ENCODE data around the gene RHOA. TPM values are rescaled to one million over a fixed set of nuclear protein-coding genes. Genes with fewer than 3 reads are reported as not detected.
"Not testable (repeated sequence)": the region's sequence is repeated elsewhere in the genome, so short reads cannot be mapped to it uniquely, and the experiment has no call there.

RHOA gene
- total RNA-seq, 6 donors from 2014 or later: 206 to 611 (median 456) TPM

DNA sequence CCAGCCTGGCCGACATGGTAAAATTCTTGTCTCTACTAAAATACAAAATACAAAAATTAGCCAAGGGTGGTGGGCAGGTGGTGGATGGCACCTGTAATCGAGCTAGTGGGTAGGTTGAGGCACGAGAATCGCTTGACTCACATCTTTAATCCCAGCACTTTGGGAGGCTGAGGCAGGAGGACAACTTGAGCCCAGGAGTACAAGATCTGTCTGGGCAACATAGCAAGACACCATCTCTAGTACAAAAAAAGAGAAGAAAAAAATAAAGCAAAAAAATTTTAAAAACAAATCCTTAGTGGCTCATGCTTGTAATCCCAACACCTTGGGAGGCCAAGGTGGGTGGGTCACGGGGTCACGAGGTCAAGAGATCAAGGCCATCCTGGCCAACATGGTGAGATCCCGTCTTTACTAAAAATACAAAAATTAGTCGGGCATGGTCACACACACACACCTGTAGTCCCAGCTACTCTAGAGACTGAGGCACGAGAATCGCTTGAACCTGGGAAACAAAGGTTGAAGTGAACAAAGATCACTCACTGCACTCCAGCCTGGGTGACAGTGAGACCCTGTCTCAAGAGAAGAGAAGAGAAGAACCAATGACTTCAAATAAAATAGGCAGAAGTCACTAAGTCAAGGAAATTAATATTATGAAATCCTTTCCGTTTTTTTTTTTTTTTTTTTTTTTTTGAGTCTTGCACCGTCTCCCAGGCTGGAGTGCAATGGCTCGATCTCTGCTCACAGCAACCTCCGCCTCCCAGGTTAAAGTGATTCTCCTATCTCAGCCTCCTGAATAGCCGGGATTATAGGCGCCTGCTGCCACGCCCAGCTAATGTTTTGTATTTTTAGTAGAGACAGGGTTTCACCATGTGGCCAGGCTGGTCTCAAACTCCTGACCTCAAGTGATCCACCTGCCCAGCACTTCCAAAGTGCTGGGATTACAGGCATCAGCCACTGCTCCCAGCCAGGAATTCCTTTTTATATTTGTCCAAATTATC lies 4.9 kb downstream of the RHOA start:
- no peaks in the 10 kb centered on the region for H3K9me3 ChIP-seq
- H3K27ac ChIP-seq: peak overlapping the region; percentile 19 to 100 (median 60)
- DNase-seq (no peak), ATAC-seq (ENCODE audit: low FRiP score in 2 of 2) (no peak)
- 54 to 55% methylated on average over 17 of the region's 17 CpGs for WGBS, 2 donors
- H3K4me1 ChIP-seq: peaks cover 73 to 81% (median 74%) of the 10 kb centered on the region in 4 donors
- H3K36me3 ChIP-seq: peaks cover 0 to 4% (median 2%) of the 10 kb centered on the region in 4 donors
- no peaks in the 10 kb centered on the region for H3K27me3 ChIP-seq
- no peak overlapping the region for H3K4me3 ChIP-seq
- no peak for TF ChIP-seq POLR2AphosphoS5 (IDR thresholded peaks at IDR 0.05)
- no peak for TF ChIP-seq EP300 (IDR thresholded peaks at IDR 0.05)

GRCh38 chr3:49405570-49405969 lies 6.2 kb downstream of the RHOA start:
- H3K27ac ChIP-seq: peak overlapping the region; percentile 37 to 100 (median 69)
- 43 to 50% methylated on average over 9 of the region's 9 CpGs for WGBS, 2 donors
- not testable (repeated sequence) for H3K9me3 ChIP-seq; H3K4me3 ChIP-seq; H3K27me3 ChIP-seq; ATAC-seq (ENCODE audit: low FRiP score in 2 of 2)
- DNase-seq: peak in 1 of 2 donors; percentile 53
- peaks cover 85 to 92% (median 86%) of the 10 kb centered on the region in 4 donors for H3K4me1 ChIP-seq
- H3K36me3 ChIP-seq: peaks cover 0 to 12% (median 2%) of the 10 kb centered on the region in 4 donors

DNA sequence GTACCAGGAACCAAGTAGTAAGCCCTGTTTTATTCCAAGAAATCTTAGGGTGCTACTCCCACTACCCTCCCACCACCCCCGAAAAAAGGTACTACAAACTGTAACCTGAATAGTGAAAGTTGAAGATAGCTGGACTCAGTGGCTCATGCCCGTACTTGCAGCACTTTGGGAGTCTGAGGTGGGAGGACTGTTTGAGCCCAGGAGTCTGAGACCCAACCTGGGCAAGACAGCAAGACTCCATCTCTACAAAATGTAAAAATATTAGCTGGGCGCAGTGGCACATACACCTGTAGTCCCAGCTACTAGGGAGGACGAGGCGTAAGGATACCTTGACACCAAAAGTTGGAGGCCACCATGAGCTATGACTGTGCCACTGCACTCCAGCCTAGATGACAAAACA lies 7.9 kb downstream of the RHOA start:
- H3K27ac ChIP-seq: no peak overlapping the region
- peaks cover 81 to 90% (median 84%) of the 10 kb centered on the region in 4 donors for H3K4me1 ChIP-seq
- H3K36me3 ChIP-seq: peaks cover 0 to 15% (median 2%) of the 10 kb centered on the region in 4 donors
- DNase-seq (no peak), ATAC-seq (ENCODE audit: low FRiP score in 2 of 2) (no peak)
- 75 to 92% methylated on average over 4 to 5 of the region's 5 CpGs for WGBS, 2 donors
- H3K9me3 ChIP-seq: no peaks in the 10 kb centered on the region
- TF ChIP-seq POLR2A (IDR thresholded peaks at IDR 0.05) (no peak), EP300 (IDR thresholded peaks at IDR 0.05) (no peak), POLR2AphosphoS5 (IDR thresholded peaks at IDR 0.05) (no peak)
- TF ChIP-seq, protein P1, sequence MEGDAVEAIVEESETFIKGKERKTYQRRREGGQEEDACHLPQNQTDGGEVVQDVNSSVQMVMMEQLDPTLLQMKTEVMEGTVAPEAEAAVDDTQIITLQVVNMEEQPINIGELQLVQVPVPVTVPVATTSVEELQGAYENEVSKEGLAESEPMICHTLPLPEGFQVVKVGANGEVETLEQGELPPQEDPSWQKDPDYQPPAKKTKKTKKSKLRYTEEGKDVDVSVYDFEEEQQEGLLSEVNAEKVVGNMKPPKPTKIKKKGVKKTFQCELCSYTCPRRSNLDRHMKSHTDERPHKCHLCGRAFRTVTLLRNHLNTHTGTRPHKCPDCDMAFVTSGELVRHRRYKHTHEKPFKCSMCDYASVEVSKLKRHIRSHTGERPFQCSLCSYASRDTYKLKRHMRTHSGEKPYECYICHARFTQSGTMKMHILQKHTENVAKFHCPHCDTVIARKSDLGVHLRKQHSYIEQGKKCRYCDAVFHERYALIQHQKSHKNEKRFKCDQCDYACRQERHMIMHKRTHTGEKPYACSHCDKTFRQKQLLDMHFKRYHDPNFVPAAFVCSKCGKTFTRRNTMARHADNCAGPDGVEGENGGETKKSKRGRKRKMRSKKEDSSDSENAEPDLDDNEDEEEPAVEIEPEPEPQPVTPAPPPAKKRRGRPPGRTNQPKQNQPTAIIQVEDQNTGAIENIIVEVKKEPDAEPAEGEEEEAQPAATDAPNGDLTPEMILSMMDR (IDR thresholded peaks at IDR 0.05): no peak
- no peak overlapping the region for H3K4me3 ChIP-seq
- no peaks in the 10 kb centered on the region for H3K27me3 ChIP-seq

DNA sequence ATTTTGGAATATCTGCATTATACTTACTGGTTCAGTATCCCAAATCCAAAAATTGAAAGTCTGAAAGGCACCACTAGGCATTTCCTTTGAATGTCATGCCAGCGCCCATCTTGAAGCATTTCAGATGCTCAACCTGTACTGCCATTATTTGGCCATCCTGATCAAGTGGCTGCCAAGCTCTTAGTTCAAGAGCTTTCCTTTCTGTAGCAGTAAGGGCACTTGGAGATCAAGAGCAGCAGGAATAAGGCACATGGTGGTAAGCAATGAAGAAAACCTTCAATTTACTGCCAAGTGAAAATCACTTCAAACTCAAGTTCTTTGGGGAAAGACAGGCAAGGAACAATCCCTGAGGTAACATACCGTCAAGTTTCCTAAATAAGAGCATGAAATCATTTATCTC lies 10.0 kb downstream of the RHOA start:
- peak in 1 of 2 donors; percentile 77 for ATAC-seq (ENCODE audit: low FRiP score in 2 of 2)
- H3K36me3 ChIP-seq: peaks cover 0 to 17% (median 2%) of the 10 kb centered on the region in 4 donors
- DNase-seq: peak in 1 of 2 donors; percentile 79
- WGBS, 2 donors: 49 to 51% methylated on average over 2 of the region's 2 CpGs
- no peak overlapping the region for H3K4me3 ChIP-seq
- H3K27ac ChIP-seq: peak overlapping the region; percentile 20 to 54 (median 42)
- no peaks in the 10 kb centered on the region for H3K27me3 ChIP-seq
- TF ChIP-seq POLR2AphosphoS5 (IDR thresholded peaks at IDR 0.05) (peak in 1 of 2 donors; percentile 55), POLR2A (IDR thresholded peaks at IDR 0.05) (no peak), EP300 (IDR thresholded peaks at IDR 0.05) (peak in 2 of 4 donors; percentile 18 to 76)
- no peaks in the 10 kb centered on the region for H3K9me3 ChIP-seq
- peaks cover 67 to 87% (median 81%) of the 10 kb centered on the region in 4 donors for H3K4me1 ChIP-seq

- H3K4me3 ChIP-seq: no peak overlapping the region
- no peaks in the 10 kb centered on the region for H3K27me3 ChIP-seq
- no peak for TF ChIP-seq POLR2A (IDR thresholded peaks at IDR 0.05)
- H3K4me1 ChIP-seq: peaks cover 46 to 72% (median 68%) of the 10 kb centered on the region in 4 donors
- peak in 1 of 2 donors; percentile 51 for DNase-seq
- peaks cover 0 to 31% (median 5%) of the 10 kb centered on the region in 4 donors for H3K36me3 ChIP-seq
- 93 to 95% methylated on average over 3 of the region's 3 CpGs for WGBS, 2 donors
- H3K9me3 ChIP-seq: no peaks in the 10 kb centered on the region
- peak overlapping the region in 1 of 4 donors; percentile 66 for H3K27ac ChIP-seq
- no peak for ATAC-seq (ENCODE audit: low FRiP score in 2 of 2)
Observed at GRCh38 chr3:49399461-49399860, 12.3 kb downstream of the RHOA start.

- no peak overlapping the region for H3K4me3 ChIP-seq
- WGBS, 2 donors: 66% methylated on average over 4 of the region's 4 CpGs
- peaks cover 35 to 70% (median 57%) of the 10 kb centered on the region in 4 donors for H3K4me1 ChIP-seq
- DNase-seq: no peak
- no peaks in the 10 kb centered on the region for H3K9me3 ChIP-seq
- peak in 1 of 2 donors; percentile 64 for ATAC-seq (ENCODE audit: low FRiP score in 2 of 2)
- H3K27ac ChIP-seq: peak overlapping the region in 2 of 4 donors; percentile 16 to 34
- no peaks in the 10 kb centered on the region for H3K27me3 ChIP-seq
- peaks cover 0 to 34% (median 6%) of the 10 kb centered on the region in 4 donors for H3K36me3 ChIP-seq
- TF ChIP-seq, protein P1 (IDR thresholded peaks at IDR 0.05): no peak
- TF ChIP-seq POLR2AphosphoS5 (IDR thresholded peaks at IDR 0.05) (no peak), POLR2A (IDR thresholded peaks at IDR 0.05) (no peak), EP300 (IDR thresholded peaks at IDR 0.05) (no peak)
Observed at GRCh38 chr3:49397470-49397869, 14.3 kb downstream of the RHOA start.

- H3K27ac ChIP-seq; H3K9me3 ChIP-seq; H3K27me3 ChIP-seq; H3K4me3 ChIP-seq; DNase-seq; ATAC-seq (ENCODE audit: low FRiP score in 2 of 2): not testable (repeated sequence)
- Histone ChIP-seq H3K36me3 (peaks cover 0 to 22% (median 5%) of the 10 kb centered on the region in 4 donors), H3K4me1 (peaks cover 20 to 72% (median 40%) of the 10 kb centered on the region in 4 donors)
- 80 to 91% methylated on average over 10 of the region's 10 CpGs for WGBS, 2 donors
Observed at GRCh38 chr3:49391310-49391709, 20.5 kb downstream of the RHOA start.

All from upper lobe of left lung (tissue), 6 donors.